Hepatocyte (in vitro differentiated cells): ENCODE data around the gene PRX. TPM values are rescaled to one million over a fixed set of nuclear protein-coding genes. Genes with fewer than 3 reads are reported as not detected.

Experiments
- DNase-seq: peaks from one replicate; pipeline ENCODE4 v3.0.0-alpha.2; 2016; ENCODE audit warnings: low spot score
- H2AFZ ChIP-seq: fragments of 200-600 bp; sonication (generic); 2 replicates; pipeline ENCODE4 v1.6.0; 2016; ENCODE audit warnings: antibody characterized with exemption, mild to moderate bottlenecking
- H3K27ac ChIP-seq: fragments of 200-600 bp; sonication (generic); 2 replicates; pipeline ENCODE4 v1.5.1; 2016; ENCODE audit warnings: mild to moderate bottlenecking
- H3K27me3 ChIP-seq: fragments of 200-600 bp; sonication (generic); 2 replicates; pipeline ENCODE4 v1.6.1; 2016
- H3K36me3 ChIP-seq: fragments of 200-600 bp; sonication (generic); replicated peaks from 2 replicates; pipeline ENCODE4 v1.5.1; 2016; ENCODE audit warnings: low read depth; ENCODE audit not compliant: insufficient read depth
- H3K4me1 ChIP-seq: fragments of 200-600 bp; sonication (generic); 2 replicates; pipeline ENCODE4 v1.5.1; 2016; ENCODE audit warnings: mild to moderate bottlenecking, moderate library complexity; ENCODE audit not compliant: insufficient read depth
- H3K4me2 ChIP-seq: fragments of 200-600 bp; sonication (generic); 2 replicates; pipeline ENCODE4 v1.6.0; 2016
- H3K4me3 ChIP-seq: fragments of 200-600 bp; sonication (generic); 2 replicates; pipeline ENCODE4 v1.5.1; 2016; ENCODE audit warnings: mild to moderate bottlenecking
- H3K79me2 ChIP-seq: fragments of 200-600 bp; sonication (generic); 2 replicates; pipeline ENCODE4 v1.6.0; 2017; ENCODE audit warnings: mild to moderate bottlenecking
- H3K9me2 ChIP-seq: fragments of 200-600 bp; sonication (generic); replicated peaks from 2 replicates; pipeline ENCODE4 v1.6.0; 2017; ENCODE audit warnings: mild to moderate bottlenecking; ENCODE audit not compliant: insufficient read depth
- H3K9me3 ChIP-seq: fragments of 200-600 bp; sonication (generic); 2 replicates; pipeline ENCODE4 v1.5.1; 2016; ENCODE audit warnings: low read depth, mild to moderate bottlenecking
- H4K20me1 ChIP-seq: fragments of 200-600 bp; sonication (generic); 2 replicates; pipeline ENCODE4 v1.6.0; 2016; ENCODE audit warnings: mild to moderate bottlenecking; ENCODE audit not compliant: insufficient read depth, poor library complexity, severe bottlenecking
- CTCF ChIP-seq: fragments of 200-600 bp; sonication (generic); IDR thresholded peaks from 2 replicates; pipeline ENCODE4 v1.5.1; 2016; ENCODE audit warnings: antibody characterized with exemption, mild to moderate bottlenecking; ENCODE audit not compliant: poor library complexity
- EZH2 ChIP-seq: fragments of 200-600 bp; sonication (generic); IDR thresholded peaks from 2 replicates; pipeline ENCODE4 v1.6.1; 2016; ENCODE audit warnings: antibody characterized with exemption, mild to moderate bottlenecking, borderline replicate concordance
- EZH2phosphoT487 ChIP-seq: fragments of 200-600 bp; sonication (generic); IDR thresholded peaks from one replicate; pipeline ENCODE4 v1.6.1; 2018; ENCODE audit warnings: antibody characterized with exemption, mild to moderate bottlenecking, low read depth, moderate library complexity; ENCODE audit not compliant: unreplicated experiment, severe bottlenecking
- WGBS: methylation state at CpG from one replicate; pipeline ENCODE4 v1.1.6; 2016; ENCODE audit warnings: low lambda C conversion rate; ENCODE audit errors: missing lambda C conversion rate; 5-methylcytosine and 5-hydroxymethylcytosine counted together
- polyA plus RNA-seq: library from polyadenylated mRNA; unstranded; fragments of >200 nt; fragmentation: Nextera tagmentation; extraction: Ambion mirVana; gene quantifications from 2 replicates; pipeline ENCODE4 v1.2.1, GENCODE V29; 2016
- total RNA-seq: library from RNA; depleted of rRNA; stranded (reverse); fragments of >200 nt; gene quantifications from 2 replicates; pipeline ENCODE4 v1.2.3, GENCODE V29; 2014

The PRX gene
- total and polyA plus RNA-seq, 2 experiments from 2014 or later, result 0.80 to 1.9 TPM

GRCh38 chr19:40365010-40365409 is 48.2 kb downstream of the PRX start:
- no peaks in the 10 kb centered on the region for H3K36me3 ChIP-seq
- peaks cover 32% of the 10 kb centered on the region for H3K79me2 ChIP-seq
- H3K9me3 ChIP-seq, result no peaks in the 10 kb centered on the region
- H4K20me1 ChIP-seq, result no peaks in the 10 kb centered on the region
- TF ChIP-seq CTCF (no peak), EZH2 (no peak), EZH2phosphoT487 (no peak)
- no peak for DNase-seq
- H3K4me3 ChIP-seq, result peak overlapping the region; percentile 29
- H3K27ac ChIP-seq, result peak overlapping the region; percentile 32
- no peaks in the 10 kb centered on the region for H3K9me2 ChIP-seq
- peaks cover 13% of the 10 kb centered on the region for H3K4me1 ChIP-seq
- 81% methylated on average over 3 of the region's 3 CpGs for WGBS
- peak overlapping the region; percentile 90 for H3K4me2 ChIP-seq
- peak overlapping the region; percentile 71 for H2AFZ ChIP-seq
- H3K27me3 ChIP-seq, result no peaks in the 10 kb centered on the region

GRCh38 chr19:40363069-40363468 is 50.1 kb downstream of the PRX start:
- Histone ChIP-seq H3K9me2 (no peaks in the 10 kb centered on the region), H3K27me3 (no peaks in the 10 kb centered on the region), H3K36me3 (no peaks in the 10 kb centered on the region), H2AFZ (no peak overlapping the region), H3K9me3 (no peaks in the 10 kb centered on the region), H4K20me1 (no peaks in the 10 kb centered on the region), H3K4me2 (no peak overlapping the region), H3K79me2 (peaks cover 23% of the 10 kb centered on the region), H3K4me1 (peaks cover 13% of the 10 kb centered on the region), H3K27ac (no peak overlapping the region), H3K4me3 (no peak overlapping the region)
- WGBS, result 80% methylated on average over 5 of the region's 5 CpGs
- DNase-seq, result no peak
- TF ChIP-seq CTCF, result no peak
- no peak for TF ChIP-seq EZH2
- TF ChIP-seq EZH2phosphoT487, result no peak

GRCh38 chr19:40362160-40362559 is 51.0 kb downstream of the PRX start:
- TF ChIP-seq EZH2, result no peak
- TF ChIP-seq EZH2phosphoT487, result no peak
- no peak for TF ChIP-seq CTCF
- no peaks in the 10 kb centered on the region for H3K36me3 ChIP-seq
- no peaks in the 10 kb centered on the region for H3K9me3 ChIP-seq
- H3K79me2 ChIP-seq, result peaks cover 15% of the 10 kb centered on the region
- H3K4me1 ChIP-seq, result peaks cover 13% of the 10 kb centered on the region
- H3K4me2 ChIP-seq, result no peak overlapping the region
- no peak overlapping the region for H3K27ac ChIP-seq
- H3K4me3 ChIP-seq, result no peak overlapping the region
- no peaks in the 10 kb centered on the region for H3K9me2 ChIP-seq
- DNase-seq, result no peak
- H2AFZ ChIP-seq, result no peak overlapping the region
- 95% methylated on average over 3 of the region's 3 CpGs for WGBS
- H4K20me1 ChIP-seq, result no peaks in the 10 kb centered on the region
- no peaks in the 10 kb centered on the region for H3K27me3 ChIP-seq
